Measurements from ENCODE around the gene ARHGEF12.
A peak's percentile ranks its signal among the peaks of the same experiment; 100 is the strongest.

The ARHGEF12 gene

GRCh38 chr11:120388261-120388660 lies 52.0 kb downstream of the ARHGEF12 start:
- no peak for DNase-seq

- no peak for DNase-seq
These were observed 53.7 kb downstream of the ARHGEF12 start for GRCh38 chr11:120389693-120390584.

- DNase-seq, result no peak
These were observed 54.3 kb downstream of the ARHGEF12 start for GRCh38 chr11:120390585-120390922.

- DNase-seq, result no peak
These were observed 55.1 kb downstream of the ARHGEF12 start for GRCh38 chr11:120391292-120391691.

- DNase-seq, result no peak
These were observed 55.6 kb downstream of the ARHGEF12 start for GRCh38 chr11:120391854-120392253.

- no peak for DNase-seq
These were observed 56.1 kb downstream of the ARHGEF12 start for GRCh38 chr11:120392314-120392713.

GRCh38 chr11:120392793-120393192 lies 56.6 kb downstream of the ARHGEF12 start:
- DNase-seq, result no peak

GRCh38 chr11:120394119-120394518 lies 57.9 kb downstream of the ARHGEF12 start:
- DNase-seq, result no peak

GRCh38 chr11:120395778-120396177 lies 59.6 kb downstream of the ARHGEF12 start:
- no peak for DNase-seq

GRCh38 chr11:120398132-120398531 lies 61.9 kb downstream of the ARHGEF12 start:
- no peak for DNase-seq

- DNase-seq, result no peak
These were observed 63.1 kb downstream of the ARHGEF12 start for GRCh38 chr11:120399307-120399706.

- peak; percentile 29 for DNase-seq
These were observed 64.6 kb downstream of the ARHGEF12 start for GRCh38 chr11:120400564-120401364.

- no peak for DNase-seq
These were observed 65.3 kb downstream of the ARHGEF12 start for GRCh38 chr11:120401506-120401905.

GRCh38 chr11:120403966-120404365 lies 67.8 kb downstream of the ARHGEF12 start:
- no peak for DNase-seq

- no peak for DNase-seq
These were observed 68.3 kb downstream of the ARHGEF12 start for GRCh38 chr11:120404495-120404894.

- DNase-seq, result no peak
These were observed 73.4 kb downstream of the ARHGEF12 start for GRCh38 chr11:120409655-120410054.

GRCh38 chr11:120410622-120411380 lies 74.6 kb downstream of the ARHGEF12 start:
- DNase-seq, result no peak

- no peak for DNase-seq
These were observed 77.3 kb downstream of the ARHGEF12 start for GRCh38 chr11:120413480-120413879.

- DNase-seq, result no peak
These were observed 84.4 kb downstream of the ARHGEF12 start for GRCh38 chr11:120420572-120420971.

GRCh38 chr11:120424185-120424969 lies 88.2 kb downstream of the ARHGEF12 start:
- no peak for DNase-seq

GRCh38 chr11:120424970-120425332 lies 88.7 kb downstream of the ARHGEF12 start:
- DNase-seq, result no peak

GRCh38 chr11:120425527-120425926 lies 89.3 kb downstream of the ARHGEF12 start:
- no peak for DNase-seq

GRCh38 chr11:120430146-120430545 lies 93.9 kb downstream of the ARHGEF12 start:
- DNase-seq, result no peak

All from NCI-H524 treated with DMSO at 0.1 percent for 48 hours (cell line).